A549 (cell line): ENCODE data around the gene SAMD7. TPM values are rescaled to one million over a fixed set of nuclear protein-coding genes. Genes with fewer than 3 reads are reported as not detected.
A peak's percentile ranks its signal among the peaks of the same experiment; 100 is the strongest.

Experiments
- ATAC-seq, 2 experiments: fragments of 200-7000 bp in 1 of 2; fragments of >200 bp in 1 of 2; cut with Nextera tagmentation in 1 of 2; cut with Tn5 transposase in 1 of 2; 3 replicates each; pipeline versions ENCODE4 v1.8.0 to v1.9.1; 2018 to 2020; ENCODE audit warnings: mild to moderate bottlenecking in 1 of 2, moderate library complexity in 1 of 2
- CTCF ChIA-PET: fragments of 300-600 bp; sonication (Branson Sonifier 250); formaldehyde crosslinking; extraction: SDS; loops from one replicate; lab custom pipeline; 2021; ENCODE audit warnings: antibody characterized with exemption, inconsistent platforms; lab: Yijun Ruan, JAX
- POLR2A ChIA-PET: fragments of 350-600 bp; formaldehyde crosslinking; extraction: SDS; loops from one replicate; lab custom pipeline; 2021; ENCODE audit warnings: antibody characterized with exemption, inconsistent platforms; lab: Yijun Ruan, JAX
- DNase-seq, 2 experiments: peaks; one replicate each; pipeline versions ENCODE4 v3.0.0 to v3.0.0-alpha.2; 2011 to 2016; ENCODE audit warnings: low read depth in 1 of 2, low spot score in 1 of 2
- FAIRE-seq: peaks from 2 replicates; lab custom pipeline; 2011; peaks lifted over from hg19 to GRCh38; lab: Jason Lieb, UNC
- H3K27ac ChIP-seq, 2 experiments: fragments of >200 bp; sonication (Bioruptor Twin); formaldehyde crosslinking; 3 replicates each; pipeline ENCODE4 v1.5.1; 2016 to 2017
- H3K4me1 ChIP-seq: fragments of >200 bp; sonication (Bioruptor Twin); formaldehyde crosslinking; 3 replicates; pipeline ENCODE4 v1.6.1; 2016
- H3K4me2 ChIP-seq: fragments of >200 bp; sonication (Bioruptor Twin); formaldehyde crosslinking; 3 replicates; pipeline ENCODE4 v1.6.1; 2016
- H3K4me3 ChIP-seq: fragments of >200 bp; sonication (Bioruptor Twin); formaldehyde crosslinking; 3 replicates; pipeline ENCODE4 v1.5.1; 2016
- H3K9me3 ChIP-seq: fragments of >200 bp; sonication (Bioruptor Twin); formaldehyde crosslinking; 3 replicates; pipeline ENCODE4 v1.6.1; 2016
- CTCF ChIP-seq: fragments of >200 bp; sonication (Bioruptor Twin); formaldehyde crosslinking; IDR thresholded peaks from 3 replicates; pipeline ENCODE4 v1.5.1; 2016
- EHF ChIP-seq: fragments of 250-450 bp; sonication (Bioruptor Pico); IDR thresholded peaks from 2 replicates; pipeline ENCODE4 v1.5.0; 2020; ENCODE audit warnings: mild to moderate bottlenecking
- EHMT2 ChIP-seq: fragments of 200-600 bp; sonication (generic); IDR thresholded peaks from 2 replicates; pipeline ENCODE4 v1.6.1; 2016; ENCODE audit warnings: antibody characterized with exemption, low read depth, mild to moderate bottlenecking, moderate library complexity
- ESRRA ChIP-seq: fragments of 150-350 bp; IDR thresholded peaks from 2 replicates; pipeline ENCODE4 v1.6.1; 2014; ENCODE audit warnings: mild to moderate bottlenecking, low read length, borderline replicate concordance
- FOSL2 ChIP-seq, 2 experiments: fragments of 450-650 bp in 1 of 2; fragments of >200 bp in 1 of 2; sonication (Bioruptor Twin) in 1 of 2; formaldehyde crosslinking; IDR thresholded peaks; 2 replicates each; pipeline versions ENCODE4 v1.5.0 to v1.6.1; 2016 to 2020; ENCODE audit warnings: mild to moderate bottlenecking in 1 of 2, moderate library complexity in 1 of 2
- FOXS1 ChIP-seq: fragments of 250-450 bp; sonication (Bioruptor Pico); IDR thresholded peaks from 2 replicates; pipeline ENCODE4 v1.5.0; 2020; ENCODE audit warnings: mild to moderate bottlenecking, moderate library complexity
- GATA3 ChIP-seq: IDR thresholded peaks from 2 replicates; pipeline ENCODE4 v1.6.1; 2012; ENCODE audit warnings: borderline replicate concordance
- HEYL ChIP-seq: fragments of 250-450 bp; sonication (Bioruptor Pico); IDR thresholded peaks from 2 replicates; pipeline ENCODE4 v1.8.0; 2021; ENCODE audit warnings: mild to moderate bottlenecking, moderate library complexity
- HOXB13 ChIP-seq: fragments of 250-450 bp; sonication (Bioruptor Pico); IDR thresholded peaks from 2 replicates; pipeline ENCODE4 v1.5.0; 2020; ENCODE audit warnings: low read depth, mild to moderate bottlenecking, moderate library complexity
- JUNB ChIP-seq: fragments of >200 bp; sonication (Bioruptor Twin); formaldehyde crosslinking; IDR thresholded peaks from 2 replicates; pipeline ENCODE4 v1.6.1; 2016
- KDM1A ChIP-seq: fragments of 200-600 bp; sonication (generic); IDR thresholded peaks from 2 replicates; pipeline ENCODE4 v1.6.1; 2016; ENCODE audit warnings: low read depth, mild to moderate bottlenecking
- PBX3 ChIP-seq: IDR thresholded peaks from 2 replicates; pipeline ENCODE4 v1.6.1; 2012
- PHF8 ChIP-seq: fragments of 200-600 bp; sonication (generic); IDR thresholded peaks from 2 replicates; pipeline ENCODE4 v1.6.1; 2016; ENCODE audit warnings: low read depth, mild to moderate bottlenecking, antibody characterized with exemption, moderate library complexity, borderline replicate concordance
- POLR2A ChIP-seq: IDR thresholded peaks from 2 replicates; pipeline ENCODE4 v1.6.1; 2012; ENCODE audit warnings: mild to moderate bottlenecking, low read length
- RAD21 ChIP-seq, 2 experiments: fragments of >200 bp in 1 of 2; sonication (Bioruptor Twin) in 1 of 2; formaldehyde crosslinking in 1 of 2; IDR thresholded peaks in 1 of 2; conservative IDR thresholded peaks in 1 of 2; 2 replicates in 1 of 2; 3 replicates in 1 of 2; pipeline ENCODE4 v1.6.1; 2012 to 2018; ENCODE audit warnings: inconsistent platforms in 1 of 2
- RARB ChIP-seq: fragments of 250-450 bp; sonication (Bioruptor Pico); IDR thresholded peaks from 2 replicates; pipeline ENCODE4 v1.8.0; 2021; ENCODE audit warnings: mild to moderate bottlenecking, moderate library complexity
- SMC3 ChIP-seq: fragments of >200 bp; sonication (Bioruptor Twin); formaldehyde crosslinking; IDR thresholded peaks from 3 replicates; pipeline ENCODE4 v1.6.1; 2018; ENCODE audit warnings: inconsistent platforms
- SREBF2 ChIP-seq: fragments of 450-650 bp; IDR thresholded peaks from 2 replicates; pipeline ENCODE4 v1.6.1; 2014; ENCODE audit warnings: mild to moderate bottlenecking, moderate library complexity
- TFCP2L1 ChIP-seq: fragments of 250-450 bp; sonication (Bioruptor Pico); IDR thresholded peaks from 2 replicates; pipeline ENCODE4 v1.5.0; 2021; ENCODE audit warnings: mild to moderate bottlenecking
- ZFP36 ChIP-seq: fragments of 450-650 bp; IDR thresholded peaks from 2 replicates; pipeline ENCODE4 v1.6.1; 2014; ENCODE audit warnings: borderline replicate concordance; ENCODE audit not compliant: partially characterized antibody
- ZNF302 ChIP-seq: fragments of 250-450 bp; sonication (Bioruptor Pico); IDR thresholded peaks from 2 replicates; pipeline ENCODE4 v1.9.0; 2021; ENCODE audit warnings: inconsistent platforms, mild to moderate bottlenecking, moderate library complexity
- WGBS: methylation state at CpG from one replicate; pipeline ENCODE4 v1.1.6; 2017; ENCODE audit errors: missing lambda C conversion rate; 5-methylcytosine and 5-hydroxymethylcytosine counted together
- polyA plus RNA-seq, 4 experiments: library from polyadenylated mRNA; depleted of rRNA in 3 of 4; stranded (reverse); fragments of >200 nt; fragmentation: RNase III in 1 of 4; extraction: RNeasy Plus Mini Kit Qiagen cat#74134 plus additional on column Dnase treatment in 1 of 4; gene quantifications; 2 replicates in 3 of 4; 3 replicates in 1 of 4; pipeline ENCODE4 v1.2.3, GENCODE V29; 2011 to 2017
- TF ChIP-seq, protein P1 (sequence below): IDR thresholded peaks from 2 replicates; pipeline ENCODE4 v1.6.1; 2012
- TF ChIP-seq, protein P2 (sequence below): fragments of >200 bp; sonication (Bioruptor Twin); formaldehyde crosslinking; IDR thresholded peaks from 2 replicates; pipeline ENCODE4 v1.6.1; 2016

Gene SAMD7
- polyA plus RNA-seq, 2 of the 4 experiments (the other 2 are of a cell fraction): not detected

DNA sequence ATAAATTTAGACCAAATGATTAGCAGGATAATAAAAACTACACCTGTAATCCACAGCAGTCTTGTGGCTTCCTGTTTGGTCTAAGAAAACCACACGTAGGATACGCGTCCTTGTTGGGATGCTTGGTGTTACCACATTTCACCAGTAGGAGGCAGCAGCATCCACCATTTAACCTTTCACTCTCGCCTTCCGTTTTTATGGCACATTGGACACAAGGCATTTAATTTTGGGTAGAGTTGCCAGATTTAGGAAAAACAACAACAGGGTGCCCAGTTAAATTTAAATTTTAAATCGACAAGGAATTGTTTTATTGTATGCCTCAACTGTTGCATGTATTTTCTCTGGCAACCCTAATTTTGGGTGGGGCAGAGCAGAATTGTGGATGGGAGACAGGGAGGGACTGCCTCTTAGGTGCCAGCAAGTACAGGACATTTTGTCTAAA is 47.9 kb upstream of the SAMD7 start:
- DNase-seq (peak; percentile 55 to 77), ATAC-seq (peak; percentile 88 to 91), FAIRE-seq (no peak)
- POLR2A ChIA-PET: no interaction called here
- no peak for TF ChIP-seq POLR2A
- no peak for TF ChIP-seq KDM1A
- peak; percentile 84 to 87 for TF ChIP-seq RAD21 (conservative IDR thresholded peaks at IDR 0.05 in 1 of 2, IDR thresholded peaks at IDR 0.05 in 1 of 2)
- no peak for TF ChIP-seq JUNB
- no peak for TF ChIP-seq EHMT2
- TF ChIP-seq ZFP36: no peak
- no peak for TF ChIP-seq EHF (CRISPR knock-in tag)
- peak; percentile 67 for TF ChIP-seq SMC3
- TF ChIP-seq CTCF: peak; percentile 91
- no peak for TF ChIP-seq FOXS1 (CRISPR knock-in tag)
- TF ChIP-seq ESRRA: no peak
- TF ChIP-seq TFCP2L1: no peak
- Histone ChIP-seq H3K9me3 (no peaks in the 10 kb centered on the region), H3K4me3 (no peak overlapping the region), H3K27ac (no peak overlapping the region), H3K4me2 (peak overlapping the region; percentile 32; the same call in 2 of the 3 replicates), H3K4me1 (no peaks in the 10 kb centered on the region)
- CTCF ChIA-PET: interaction anchor here (0.8 to 3.6 kb wide), 6 partner anchors 8 to 66 kb away, joined by 3 to 14 read pairs (median 5); no protein-coding TSS in a partner anchor
- 2% methylated on average over 6 of the region's 6 CpGs for WGBS

GRCh38 chr3:169864270-169864669 is 47.1 kb upstream of the SAMD7 start:
- H3K4me3 ChIP-seq: no peak overlapping the region
- H3K9me3 ChIP-seq: no peaks in the 10 kb centered on the region
- H3K4me1 ChIP-seq: no peaks in the 10 kb centered on the region
- H3K27ac ChIP-seq: no peak overlapping the region
- ChIA-PET CTCF (interaction anchor here (0.6 to 3.6 kb wide), 7 partner anchors 11 to 361 kb away, joined by 3 to 14 read pairs (median 4); no protein-coding TSS in a partner anchor), POLR2A (no interaction called here)
- FAIRE-seq: no peak
- DNase-seq: no peak
- no peak overlapping the region for H3K4me2 ChIP-seq
- TF ChIP-seq PHF8 (no peak), JUNB (no peak), CTCF (no peak), SREBF2 (no peak), EHF (CRISPR knock-in tag) (no peak), HOXB13 (CRISPR knock-in tag) (no peak), ZNF302 (CRISPR knock-in tag) (no peak), GATA3 (no peak), ZFP36 (no peak), RARB (CRISPR knock-in tag) (no peak), KDM1A (no peak), PBX3 (no peak), SMC3 (no peak), HEYL (no peak), FOSL2 (IDR thresholded peaks at IDR 0.05) (no peak), FOSL2 (CRISPR knock-in tag; IDR thresholded peaks at IDR 0.05) (no peak)
- TF ChIP-seq, protein P1, sequence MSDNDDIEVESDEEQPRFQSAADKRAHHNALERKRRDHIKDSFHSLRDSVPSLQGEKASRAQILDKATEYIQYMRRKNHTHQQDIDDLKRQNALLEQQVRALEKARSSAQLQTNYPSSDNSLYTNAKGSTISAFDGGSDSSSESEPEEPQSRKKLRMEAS: no peak
- TF ChIP-seq, protein P2, sequence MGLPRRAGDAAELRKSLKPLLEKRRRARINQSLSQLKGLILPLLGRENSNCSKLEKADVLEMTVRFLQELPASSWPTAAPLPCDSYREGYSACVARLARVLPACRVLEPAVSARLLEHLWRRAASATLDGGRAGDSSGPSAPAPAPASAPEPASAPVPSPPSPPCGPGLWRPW: no peak
- no peak; a peak in 1 of 6 replicates for ATAC-seq
- 65% methylated on average over 2 of the region's 2 CpGs for WGBS
